Body of pancreas (tissue), 4 donors: ENCODE results near the gene EDEM1.

Experiments used
- CTCF ChIP-seq, 7 experiments: fragments of 450-650 bp in 4 of 7; fragments of 200-600 bp in 3 of 7; sonication (generic) in 3 of 7; IDR thresholded peaks; one replicate each; pipeline ENCODE4 v1.5.1; 2016 to 2019; ENCODE audit warnings: antibody characterized with exemption in 7 of 7
- POLR2A ChIP-seq, 3 donors: fragments of 450-650 bp; IDR thresholded peaks; one replicate each; pipeline ENCODE4 v1.6.1; 2016; ENCODE audit warnings: antibody characterized with exemption in 3 of 3, mild to moderate bottlenecking in 2 of 3

GRCh38 chr3:5160940-5161858 lies 26.3 kb upstream of the EDEM1 start:
- TF ChIP-seq CTCF (IDR thresholded peaks at IDR 0.05) = no peak
- no peak for TF ChIP-seq POLR2A (IDR thresholded peaks at IDR 0.05)
